Activated CD8-positive, alpha-beta memory T cell treated with anti-CD3 and anti-CD28 coated beads for 4 hours (primary cell): Measurements from ENCODE around the gene PRELID2.
"Not testable (repeated sequence)": the region's sequence is repeated elsewhere in the genome, so short reads cannot be mapped to it uniquely, and the experiment has no call there.

Source experiments
- DNase-seq, 2 donors: peaks; one replicate each; pipeline ENCODE4 v3.0.0-alpha.2; 2020; ENCODE audit warnings: low read depth in 2 of 2

PRELID2 gene

DNA sequence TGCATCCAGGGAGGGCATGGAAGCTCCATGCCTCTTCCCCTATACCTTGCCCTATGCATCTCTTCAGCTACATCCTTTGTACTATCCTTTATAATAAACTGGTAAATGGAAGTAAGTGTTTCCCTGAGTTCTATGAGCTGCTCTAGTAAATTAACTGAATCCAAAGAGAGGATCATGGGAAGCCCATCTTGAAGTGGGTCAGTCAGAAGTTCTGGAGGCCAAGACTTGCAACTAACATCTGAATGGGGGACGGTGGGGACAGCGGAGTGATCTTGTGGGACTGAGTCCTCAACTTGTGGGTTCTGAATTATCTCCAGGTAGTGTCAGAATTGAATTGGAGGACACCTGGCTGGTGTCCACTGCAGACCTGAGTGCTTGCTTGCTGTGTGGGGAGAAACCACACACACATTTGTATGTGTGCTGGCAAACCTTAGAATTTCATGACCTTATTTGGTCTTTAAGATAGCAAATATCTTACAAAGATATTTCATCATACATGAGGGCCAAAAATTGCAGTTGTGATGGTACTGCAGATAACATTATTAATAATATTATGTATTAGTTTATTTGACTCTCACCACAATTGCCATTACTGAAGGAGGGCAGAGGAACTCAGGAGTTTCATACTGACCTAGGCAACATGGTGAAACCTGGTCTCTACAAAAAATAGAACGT is 5.5 kb upstream of the PRELID2 start:
- no peak for DNase-seq

DNA sequence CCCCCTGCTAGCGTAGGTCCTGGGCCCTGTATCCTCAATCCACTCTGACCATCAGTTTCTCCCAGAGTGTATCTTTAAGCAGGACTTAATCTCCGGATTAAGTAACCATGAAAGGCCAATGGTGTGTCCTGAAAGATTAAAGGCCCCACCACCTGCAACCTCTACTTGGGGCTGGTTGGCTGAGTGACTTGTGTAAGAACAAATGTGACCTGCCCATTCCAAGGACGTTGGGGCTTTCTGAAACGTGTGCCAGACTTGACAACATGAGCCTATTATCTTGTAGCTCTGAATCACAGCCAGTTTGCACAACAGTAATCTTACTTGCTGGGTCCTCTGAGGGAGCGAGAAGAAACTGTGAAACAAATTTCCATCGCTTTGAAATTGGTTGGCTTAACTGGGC is 3.1 kb upstream of the PRELID2 start:
- no peak for DNase-seq

DNA sequence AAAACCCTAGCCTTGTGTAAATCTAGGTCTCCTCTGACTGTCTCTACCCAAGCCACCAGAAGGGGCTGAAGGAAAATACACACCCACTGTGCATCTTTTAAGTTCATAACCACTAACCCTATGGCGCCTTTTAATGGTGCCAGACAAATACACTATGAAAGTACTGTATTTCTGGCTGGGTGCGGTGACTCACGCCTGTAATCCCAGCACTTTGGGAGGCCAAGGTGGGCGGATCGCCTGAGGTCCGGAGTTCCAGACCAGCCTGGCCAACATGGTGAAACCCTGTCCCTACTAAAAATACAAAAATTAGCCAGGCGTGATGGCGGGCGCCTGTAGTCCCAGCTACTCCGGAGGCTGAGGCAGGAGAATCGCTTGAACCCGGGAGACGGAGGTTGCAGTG is 1.1 kb upstream of the PRELID2 start:
- DNase-seq, result not testable (repeated sequence)

DNA sequence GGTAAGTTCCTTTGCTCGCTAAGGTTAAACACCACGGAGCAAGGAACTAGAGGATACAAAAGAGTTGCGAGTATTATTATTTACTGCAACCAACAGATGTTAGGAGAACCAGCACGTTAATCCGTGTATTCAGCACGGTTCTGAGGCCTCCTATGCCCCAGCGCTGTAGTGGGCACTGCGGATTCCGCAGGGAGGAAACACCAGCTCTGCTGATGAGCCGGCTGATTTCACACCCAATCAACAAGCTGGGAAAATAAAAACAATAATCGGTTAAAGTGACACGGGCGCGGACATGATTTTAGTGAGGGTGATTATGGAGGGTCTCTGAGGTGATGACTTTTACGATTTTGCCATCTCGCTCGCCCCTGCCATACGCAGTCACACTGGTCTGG is 702 bp upstream of the PRELID2 start:
- DNase-seq, result no peak

DNA sequence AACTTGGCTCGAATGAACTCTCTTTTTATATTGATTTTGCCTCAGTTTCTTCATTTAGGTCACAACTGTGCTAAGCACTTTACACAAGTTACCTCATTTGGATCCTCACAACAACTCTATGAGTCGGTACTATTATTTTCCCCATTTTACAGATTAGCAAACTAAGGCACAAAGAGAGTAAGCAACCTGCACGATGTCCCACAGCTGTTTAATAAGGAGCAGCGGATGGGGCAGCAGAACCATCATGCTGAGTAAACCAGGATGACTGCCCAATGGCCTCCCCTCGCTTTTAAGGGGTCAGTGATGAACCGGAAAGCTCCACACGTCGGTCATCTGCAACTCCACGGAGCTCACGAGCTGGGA is 607 bp downstream of the PRELID2 start:
- DNase-seq, result no peak

DNA sequence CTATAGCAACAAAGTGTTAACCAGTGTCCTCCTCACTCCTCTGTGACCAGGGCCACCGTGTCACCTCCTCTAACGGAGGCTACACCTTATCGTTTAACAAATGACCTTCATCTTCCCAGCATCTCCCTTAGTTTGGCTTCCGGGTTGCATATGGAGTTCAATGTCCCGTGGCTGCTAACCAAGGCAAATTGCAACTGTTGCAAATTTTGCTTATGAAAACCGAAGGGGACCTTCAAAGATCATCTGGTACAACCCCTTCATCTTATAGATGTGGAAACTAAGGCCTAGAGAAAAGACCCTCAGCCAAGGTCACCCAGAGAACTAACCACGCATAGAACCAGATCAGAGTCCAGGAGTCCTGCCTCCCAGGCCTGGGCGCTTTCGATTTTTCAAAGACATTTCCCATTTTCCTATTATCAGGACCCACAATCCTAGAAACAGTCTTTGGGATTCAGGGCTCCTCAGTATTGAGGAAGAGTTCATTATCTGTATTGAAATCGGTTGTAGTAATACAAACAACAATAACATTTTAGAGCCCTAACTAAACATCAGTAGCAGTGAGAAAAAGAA is 1.4 kb downstream of the PRELID2 start:
- DNase-seq, result no peak

DNA sequence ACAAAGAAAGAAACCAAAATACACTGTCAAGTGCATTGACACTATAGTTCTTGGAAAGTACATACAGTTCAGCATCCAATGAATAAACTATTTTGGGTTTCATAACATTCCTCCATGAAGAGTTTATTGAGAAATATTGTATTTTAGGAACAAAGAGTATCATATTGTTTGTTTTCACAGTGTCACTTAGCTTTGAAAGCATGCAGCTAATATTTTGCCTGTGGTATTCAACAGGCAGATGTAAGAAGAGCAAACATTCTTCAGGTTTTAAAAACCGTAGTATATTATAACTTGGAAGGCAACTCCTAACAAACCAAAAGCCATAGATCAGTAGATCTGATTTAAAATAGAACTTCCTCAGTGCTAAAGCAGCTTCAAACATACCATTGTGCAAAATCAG is 4.5 kb downstream of the PRELID2 start:
- no peak for DNase-seq

DNA sequence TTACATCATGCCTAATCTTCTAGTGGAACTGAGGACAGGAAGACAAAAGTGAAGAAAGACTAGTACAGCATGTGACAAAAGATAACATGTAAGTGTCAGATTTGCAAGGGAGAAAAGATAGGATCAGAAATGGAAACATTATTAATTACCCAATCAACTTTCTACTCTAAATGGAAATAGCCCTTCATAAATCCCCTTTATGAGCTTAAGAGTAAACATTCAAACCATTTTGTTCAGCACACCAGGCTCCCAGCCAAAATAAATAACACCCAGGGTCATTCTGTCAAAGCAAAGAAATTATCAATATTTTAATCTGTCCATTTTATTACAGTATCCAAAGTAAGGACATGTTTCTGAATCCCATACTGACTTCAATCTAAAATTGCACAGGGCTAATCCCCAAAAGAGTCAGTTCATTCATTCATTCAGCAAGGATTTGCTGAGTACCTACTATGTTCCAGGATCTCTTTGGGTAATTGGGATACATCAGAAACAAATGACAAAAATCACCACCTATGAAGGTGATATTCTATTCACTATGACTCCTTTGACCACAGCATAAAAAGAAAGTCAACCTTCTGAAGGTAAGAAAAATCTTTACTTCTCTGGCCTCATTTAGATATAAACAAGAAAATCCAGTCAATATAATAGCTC is 5.3 kb downstream of the PRELID2 start:
- DNase-seq, result no peak

DNA sequence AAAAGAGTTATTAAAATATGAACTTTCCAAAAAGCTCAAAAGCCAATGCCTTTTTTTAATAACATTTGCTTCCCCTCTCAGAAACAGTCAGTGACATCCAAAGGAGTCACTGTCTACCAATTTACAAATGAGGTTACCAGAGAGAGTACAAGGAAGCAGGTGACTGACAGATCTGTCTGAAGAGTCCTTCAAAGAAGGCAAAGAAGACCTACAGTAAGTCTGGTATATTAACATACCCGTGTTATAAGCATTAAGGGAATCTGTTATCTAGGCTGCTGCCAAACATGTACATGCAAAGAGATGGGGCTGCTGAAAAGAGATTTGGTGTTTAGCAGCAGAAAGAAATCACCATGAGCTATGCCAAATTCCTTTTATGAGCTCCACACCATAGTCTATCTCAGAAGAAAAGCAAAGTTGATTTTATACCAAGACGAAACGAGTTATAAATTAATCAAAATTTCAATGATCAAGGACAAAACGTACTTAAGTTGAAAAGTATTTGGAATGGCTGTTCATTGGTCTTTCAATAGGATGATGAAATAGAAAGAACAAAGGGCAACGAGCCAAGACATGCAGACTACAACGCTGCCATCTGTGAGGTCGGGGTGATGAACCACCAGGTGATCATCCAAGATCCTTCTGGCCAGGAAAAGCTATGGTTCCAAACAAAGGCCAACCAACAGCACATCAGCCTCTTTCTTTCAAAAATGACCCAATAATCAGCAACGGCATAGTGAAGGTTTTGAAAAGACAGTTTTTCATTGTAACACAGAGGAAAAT is 8.1 kb downstream of the PRELID2 start:
- DNase-seq, result no peak

DNA sequence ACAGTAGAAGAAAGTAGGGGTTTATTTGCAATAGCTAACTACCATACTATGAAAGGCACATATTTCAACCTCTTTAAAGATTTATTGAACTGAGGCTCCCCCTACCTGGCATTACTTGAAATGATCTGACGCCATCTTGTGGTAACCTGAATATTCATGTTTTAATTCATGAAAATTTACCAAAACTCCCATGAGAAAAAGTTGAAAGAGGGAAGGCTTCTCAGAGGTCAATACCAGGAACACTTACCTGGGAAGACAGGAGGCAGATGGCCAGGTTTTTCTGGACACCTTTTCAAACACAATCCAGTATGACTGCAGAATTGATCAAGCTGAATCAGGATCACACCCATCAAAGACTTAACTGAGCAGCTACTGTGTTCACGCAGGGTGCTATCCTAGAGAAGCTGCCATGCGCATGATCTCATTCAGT is 9.4 kb downstream of the PRELID2 start:
- DNase-seq, result no peak

DNA sequence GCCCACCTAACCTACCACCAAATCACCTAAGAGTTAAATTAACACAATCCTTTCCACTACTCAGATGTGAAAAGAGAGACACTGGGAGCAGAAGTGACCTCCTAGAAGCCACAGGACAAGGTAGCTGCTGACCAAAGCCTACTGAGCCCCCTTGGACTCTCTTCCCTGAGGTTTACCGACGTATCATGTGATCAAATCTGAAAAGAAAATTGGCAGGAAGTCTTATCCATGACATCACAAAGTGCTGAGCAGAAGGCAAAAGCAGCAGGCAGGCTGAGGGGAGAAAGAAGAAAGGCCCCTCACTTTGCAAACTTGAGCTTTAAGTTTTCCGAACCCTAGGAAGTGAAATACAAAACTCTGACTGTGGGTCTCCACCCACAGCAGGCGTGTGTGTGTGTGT is 11.1 kb downstream of the PRELID2 start:
- no peak for DNase-seq

DNA sequence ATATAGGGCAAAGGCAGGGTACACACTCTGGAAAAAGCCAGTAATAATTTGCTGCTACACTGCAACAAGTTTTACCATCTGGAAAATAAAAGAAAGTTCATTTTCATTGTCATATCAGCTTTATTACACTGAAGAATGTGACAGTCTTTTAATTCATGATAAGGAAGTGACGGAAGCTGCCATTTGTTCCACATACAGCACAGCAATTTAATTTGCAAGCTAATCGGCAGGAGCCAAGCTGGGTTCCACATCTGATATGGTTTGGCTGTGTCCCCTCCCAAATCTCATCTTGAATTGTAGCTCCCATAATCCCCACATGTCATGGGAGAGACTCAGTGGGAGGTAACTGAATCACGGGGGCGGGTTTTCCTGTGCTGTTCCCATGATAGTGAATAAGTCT is 16.5 kb downstream of the PRELID2 start:
- no peak for DNase-seq

DNA sequence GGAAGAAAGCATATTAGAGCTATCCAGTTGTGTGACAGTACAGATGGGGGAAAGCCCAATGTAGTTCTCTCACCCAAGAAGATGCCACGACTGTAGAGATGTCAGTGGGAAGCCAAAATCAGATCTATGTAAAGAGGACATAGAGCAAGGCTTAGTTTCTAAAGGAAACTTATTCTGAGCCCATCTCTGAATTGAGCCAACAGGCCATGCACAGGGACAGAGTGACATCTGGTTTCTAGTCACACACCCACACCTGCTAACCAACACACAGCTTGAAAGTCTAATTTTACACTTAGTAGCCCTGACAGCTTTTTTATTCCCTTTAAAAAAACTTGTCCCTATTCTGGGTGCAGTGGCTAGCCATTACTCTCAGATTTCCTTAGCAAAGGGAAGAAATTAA is 22.3 kb downstream of the PRELID2 start:
- no peak for DNase-seq

DNA sequence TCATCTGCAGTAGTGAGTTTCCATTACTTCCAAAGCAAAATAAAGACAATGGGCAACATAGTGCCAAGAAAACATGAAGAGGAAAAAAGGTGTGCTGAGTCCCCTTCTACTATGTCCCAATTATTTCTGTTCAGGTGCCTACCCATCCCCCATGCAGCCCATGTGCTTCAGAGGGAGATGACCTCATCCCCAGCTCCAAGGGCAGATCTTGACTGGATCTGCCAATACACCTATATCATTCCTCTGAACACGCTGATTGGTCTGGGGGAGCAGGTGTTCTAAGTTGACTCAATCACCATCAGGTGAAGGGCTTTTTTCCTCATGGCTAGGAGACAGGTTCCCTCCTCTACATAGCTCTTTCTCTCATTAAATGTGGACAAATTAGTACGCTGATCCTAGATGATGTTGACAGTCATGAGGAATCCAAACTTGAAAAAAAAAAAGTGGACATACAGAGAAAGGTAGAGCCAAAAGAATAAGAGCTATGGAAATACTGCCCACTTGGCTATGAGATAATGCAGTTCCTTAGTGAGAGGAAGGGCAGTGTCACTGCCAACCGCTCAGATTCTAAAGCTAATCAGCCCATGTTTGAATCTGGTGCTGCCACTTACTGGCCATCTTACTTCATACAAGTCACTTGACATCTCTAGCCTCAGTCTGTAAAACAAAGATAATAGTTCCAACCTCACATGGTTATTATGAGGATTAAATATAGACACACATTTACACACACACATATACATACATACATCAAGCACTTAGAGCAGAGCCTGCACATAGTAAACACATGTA is 23.1 kb downstream of the PRELID2 start:
- no peak for DNase-seq

DNA sequence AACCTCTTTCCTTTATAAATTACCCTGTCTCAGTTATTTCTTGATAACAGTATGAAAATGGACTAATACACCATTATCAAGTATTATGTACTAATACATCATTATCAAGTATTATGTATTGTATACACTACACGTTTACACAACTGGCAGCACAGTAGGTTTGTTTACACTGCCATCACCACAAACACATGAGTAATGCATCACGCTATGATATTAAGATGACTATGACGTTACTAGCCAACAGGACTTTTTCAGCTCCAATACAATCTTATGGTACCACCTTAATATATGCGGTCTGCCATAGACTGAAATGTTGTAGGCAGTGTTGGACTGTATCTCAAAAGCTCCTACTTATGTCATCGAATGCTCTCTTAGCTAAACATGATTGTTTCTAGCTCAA is 28.2 kb downstream of the PRELID2 start:
- no peak for DNase-seq

DNA sequence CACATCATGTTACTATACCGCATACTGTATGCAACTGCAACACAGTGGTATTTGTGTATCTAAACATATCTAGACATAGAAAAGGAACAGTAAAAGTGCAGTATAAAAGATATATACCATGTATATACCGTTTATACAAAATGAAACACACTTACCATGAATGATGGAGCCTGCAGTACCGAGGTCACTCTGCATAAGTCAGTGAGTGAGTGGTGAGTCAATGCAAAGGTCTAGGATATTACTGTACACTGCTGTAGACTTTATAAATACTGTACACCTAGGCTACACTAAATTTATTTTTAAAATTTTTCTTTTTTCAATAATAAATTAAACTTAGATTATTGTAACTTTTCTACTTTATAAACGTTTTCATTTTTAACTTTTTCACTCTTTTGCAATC is 29.3 kb downstream of the PRELID2 start:
- no peak for DNase-seq

DNA sequence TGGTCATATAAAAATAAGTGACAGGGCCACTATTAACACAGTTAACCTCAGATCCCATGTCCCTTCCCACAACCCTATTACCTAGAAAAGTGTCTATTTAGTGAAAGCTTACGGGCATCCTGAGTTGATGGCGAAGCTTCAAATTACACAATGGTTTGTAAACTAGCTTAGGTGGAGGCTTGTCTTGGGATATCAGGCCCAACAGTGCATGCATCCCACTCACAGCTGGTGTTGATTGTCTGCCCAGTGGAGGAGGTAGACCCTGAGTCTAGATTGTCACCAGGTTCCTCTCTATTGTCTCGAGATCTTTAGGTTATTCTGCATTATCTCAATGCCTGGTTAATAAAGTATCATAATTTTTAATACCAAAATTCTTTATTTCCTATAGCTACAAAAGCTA is 30.4 kb downstream of the PRELID2 start:
- DNase-seq, result no peak

DNA sequence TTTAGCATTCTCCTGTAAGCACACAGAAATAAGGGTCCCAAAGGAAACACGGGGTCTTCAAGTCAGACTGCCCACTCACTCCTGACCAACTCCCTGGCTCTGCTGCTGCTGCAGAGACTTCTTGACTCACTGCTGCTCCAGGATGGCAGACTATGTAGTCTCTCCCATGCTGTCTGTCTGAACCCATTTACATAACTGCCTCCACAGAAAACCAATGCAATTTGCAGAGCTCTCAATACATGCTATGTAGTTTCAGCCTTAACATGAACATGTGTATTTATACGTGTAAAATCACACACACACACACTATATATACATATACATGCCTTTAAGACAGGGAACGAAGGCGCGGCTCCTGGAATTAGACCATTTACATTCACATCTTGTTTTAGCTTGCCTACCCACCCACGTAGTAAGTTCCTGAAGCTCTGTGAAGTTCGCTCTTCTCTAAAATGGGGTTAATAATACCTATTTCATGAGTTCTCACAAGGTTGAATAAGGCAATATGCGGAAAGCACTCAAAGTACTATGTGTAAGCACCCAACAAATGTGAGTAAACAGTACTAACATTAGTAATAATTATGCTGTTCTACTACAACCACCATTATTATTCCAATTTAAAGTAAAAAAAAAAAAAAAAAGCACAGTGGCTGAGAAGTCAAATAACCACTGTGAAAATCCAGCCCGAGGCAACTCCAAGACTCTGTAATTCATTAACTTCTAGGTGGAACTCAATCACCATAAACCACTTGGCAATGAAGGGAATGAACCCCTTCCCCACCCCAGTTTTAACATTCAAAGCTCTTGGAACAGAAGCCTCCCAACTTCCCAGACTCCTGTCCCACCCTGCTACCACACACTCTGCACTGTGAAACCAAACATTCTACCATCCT is 31.8 kb downstream of the PRELID2 start:
- DNase-seq, result no peak

DNA sequence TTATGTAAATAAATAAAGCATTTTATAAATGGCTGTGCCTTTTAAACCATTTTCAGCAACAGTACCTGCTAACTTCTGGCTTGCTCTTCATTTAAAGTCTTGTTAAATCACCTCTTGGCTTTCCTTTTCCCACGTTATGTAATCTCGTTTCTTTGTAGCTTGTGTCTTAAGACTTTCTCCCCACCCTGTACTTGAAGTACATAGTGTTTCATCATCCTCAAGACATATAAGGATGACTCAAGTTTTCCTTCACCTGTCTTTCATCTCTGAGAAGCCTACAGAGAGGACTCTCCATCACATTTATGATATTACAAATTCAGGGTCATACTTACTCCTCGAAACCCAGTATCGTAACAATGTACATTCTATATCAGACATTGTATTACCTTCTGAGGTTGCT is 33.9 kb downstream of the PRELID2 start:
- no peak for DNase-seq

DNA sequence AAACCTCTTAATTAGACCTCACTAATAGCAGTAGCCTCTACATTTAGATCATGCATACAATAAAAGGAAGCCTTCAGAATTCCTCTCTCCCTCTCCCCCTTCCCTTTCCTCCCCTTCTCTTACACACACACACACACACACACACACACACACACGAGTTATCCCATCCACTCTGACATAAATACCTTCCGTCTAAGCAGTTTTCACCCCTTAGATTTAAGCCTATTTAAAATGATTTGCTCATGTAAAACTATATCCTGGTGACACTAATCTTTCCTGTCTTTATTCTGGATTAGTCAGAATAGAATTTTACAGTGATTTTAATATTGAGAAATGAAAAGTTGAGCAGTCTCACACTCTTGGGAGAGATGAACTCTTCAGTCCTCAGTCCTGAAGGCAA is 35.0 kb downstream of the PRELID2 start:
- no peak for DNase-seq

DNA sequence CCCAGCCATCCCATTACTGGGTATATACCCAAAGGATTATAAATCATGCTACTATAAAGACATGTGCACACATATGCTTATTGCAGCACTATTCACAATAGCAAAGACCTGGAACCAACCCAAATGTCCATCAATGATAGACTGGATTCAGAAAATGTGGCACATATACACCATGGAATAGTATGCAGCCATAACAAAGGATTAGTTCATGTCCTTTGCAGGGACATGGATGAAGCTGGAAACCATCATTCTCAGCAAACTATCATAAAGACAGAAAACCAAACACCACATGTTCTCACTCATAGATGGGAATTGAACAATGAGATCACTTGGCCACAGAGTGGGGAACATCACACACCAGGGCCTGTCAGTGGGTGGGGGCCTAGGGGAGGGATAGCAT is 36.6 kb downstream of the PRELID2 start:
- DNase-seq, result not testable (repeated sequence)
